GM19025 (cell line): ENCODE measurements around the gene RPL14.
"Not testable (repeated sequence)": the region's sequence is repeated elsewhere in the genome, so short reads cannot be mapped to it uniquely, and the experiment has no call there.

Experiments
- ATAC-seq: cut with Tn5 transposase; IDR thresholded peaks from one replicate; pipeline ENCODE4 v1.9.1; 2021; ENCODE audit warnings: mild to moderate bottlenecking, low read depth, moderate library complexity; ENCODE audit not compliant: unreplicated experiment

Gene RPL14

DNA sequence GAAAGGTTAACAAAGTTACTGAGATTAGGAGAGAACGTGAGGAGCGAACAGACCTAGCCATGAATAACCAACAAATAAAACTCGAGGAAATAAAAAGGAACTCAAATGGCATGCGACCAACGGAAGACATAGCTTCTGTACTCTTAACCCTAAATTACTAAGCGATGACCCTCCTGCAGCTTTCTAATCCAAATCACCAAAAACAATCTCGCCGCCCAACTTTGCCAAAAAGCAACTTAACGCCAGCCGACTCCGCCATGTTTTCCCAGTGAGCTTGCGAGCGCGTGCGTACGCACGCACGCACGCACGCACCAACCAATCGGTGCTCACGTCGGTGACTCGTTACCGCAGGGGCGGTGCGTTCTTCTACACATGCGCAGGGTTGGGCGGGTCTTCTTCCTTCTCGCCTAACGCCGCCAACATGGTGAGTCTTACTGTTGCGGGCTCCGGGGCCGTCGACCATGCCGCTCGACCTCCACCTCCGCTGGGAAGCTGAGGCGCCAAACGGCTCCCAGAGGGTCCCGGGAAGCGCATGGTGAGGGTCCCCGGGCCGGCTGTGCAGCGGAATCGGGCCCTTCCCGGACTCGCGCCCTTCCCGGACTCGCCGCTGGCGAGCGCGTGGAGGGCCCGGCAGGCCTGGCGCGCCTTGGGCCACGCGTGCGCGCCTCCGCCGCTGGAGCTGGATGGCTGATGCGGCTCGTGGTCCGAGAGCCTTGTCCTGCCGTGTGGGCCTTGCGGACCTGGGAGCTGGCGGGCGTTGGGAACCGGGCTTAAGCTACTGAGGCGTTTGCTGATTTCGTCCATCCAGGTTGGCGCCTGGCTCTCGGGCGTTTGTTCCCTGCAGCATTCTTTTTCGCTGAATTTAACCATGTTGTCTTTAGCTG, at the start of gene RPL14:
Gene RPL14 (plus strand): TSS at position 400 of the 884 bp plus-strand sequence. CDS start 133 bp downstream, at position 533.
- peak; percentile 62 for ATAC-seq

DNA sequence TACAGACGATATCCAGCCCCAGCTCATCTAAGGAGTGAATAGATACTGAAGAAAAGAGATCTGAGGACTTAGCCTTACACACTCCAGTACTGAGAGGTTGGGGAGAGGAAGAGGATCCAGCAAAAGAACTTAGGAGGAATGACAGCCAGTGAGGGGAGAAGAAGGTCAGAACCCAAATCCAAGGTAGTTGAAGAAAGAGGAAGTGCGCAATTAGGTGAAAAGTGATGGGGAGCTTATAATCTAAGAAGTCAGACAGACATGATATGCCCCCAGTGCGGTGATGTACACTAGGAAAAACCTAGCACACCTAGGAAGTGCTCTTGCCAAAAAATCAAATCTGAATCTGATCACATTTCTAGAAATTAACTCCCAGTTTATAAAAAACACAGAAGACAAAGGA, 49.5 kb upstream of the RPL14 start:
- ATAC-seq = no peak

DNA sequence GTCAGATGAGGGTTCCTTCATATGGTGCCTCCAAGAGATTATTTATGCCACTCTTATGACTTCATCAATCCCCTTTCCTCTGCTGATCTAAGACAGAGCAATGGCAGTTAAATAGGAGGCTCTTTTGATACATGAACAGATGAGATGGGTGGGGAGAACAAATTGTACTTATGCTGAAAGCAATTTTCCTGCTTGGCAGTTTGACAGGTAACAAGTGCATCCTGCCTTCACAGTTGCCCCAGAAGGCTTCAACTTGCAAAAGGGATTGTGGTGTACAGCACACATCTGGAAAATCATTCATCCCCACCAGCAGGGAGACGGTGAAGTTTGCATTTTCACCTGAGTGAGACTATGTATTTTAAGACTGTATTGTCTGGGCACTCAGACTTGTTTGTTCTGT, 42.9 kb upstream of the RPL14 start:
- no peak for ATAC-seq

DNA sequence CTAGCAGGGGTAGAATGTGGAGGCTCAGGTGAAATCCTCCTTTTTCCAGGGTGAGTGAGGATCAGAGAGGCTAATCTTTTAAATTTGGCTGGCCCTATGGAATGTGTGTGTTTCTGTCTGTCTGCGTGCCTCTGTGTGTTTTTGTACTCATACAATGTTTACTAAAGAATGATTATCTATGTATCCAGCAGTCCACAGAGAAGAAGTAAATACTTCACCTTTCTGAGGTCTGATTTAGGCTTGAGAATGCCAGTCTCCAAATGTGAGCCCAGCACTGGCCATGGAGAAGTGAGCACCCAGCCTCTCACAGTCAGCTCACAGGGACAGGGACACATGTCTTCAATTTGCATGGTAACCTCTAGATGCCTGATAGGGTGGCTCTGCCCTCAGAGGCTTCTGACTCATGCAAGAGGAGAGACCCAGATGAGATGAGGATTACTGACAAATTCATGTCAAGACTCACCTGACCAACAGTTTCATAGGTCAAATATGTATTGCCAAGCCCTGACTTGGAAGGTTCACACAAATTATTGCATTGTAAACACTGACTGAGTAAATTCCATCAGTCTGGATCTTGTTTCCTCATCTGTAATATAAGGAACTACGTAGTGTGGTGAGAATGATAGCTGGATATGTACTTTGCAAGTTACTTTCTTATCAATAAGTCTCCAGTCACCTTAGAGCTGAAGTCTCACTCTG, 39.1 kb upstream of the RPL14 start:
- ATAC-seq = no peak

DNA sequence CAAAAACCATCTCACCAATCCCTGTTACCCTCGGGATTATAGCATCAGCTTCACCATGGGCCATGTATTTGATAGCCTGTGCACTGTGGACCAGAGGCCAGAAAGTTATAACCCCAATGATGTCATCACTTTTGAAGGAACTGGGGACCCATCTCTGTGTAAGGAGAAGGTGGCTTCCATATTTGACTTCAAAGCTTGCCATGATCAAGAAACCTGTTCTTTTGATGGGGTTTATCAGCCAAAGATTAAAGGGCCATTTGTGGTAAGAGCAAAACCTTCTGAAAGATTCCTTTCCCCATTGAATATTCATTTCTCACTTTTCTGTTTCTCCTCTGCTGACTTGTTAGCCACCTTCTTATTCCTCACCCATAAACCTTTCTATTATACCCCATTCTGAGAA, 34.3 kb upstream of the RPL14 start:
- ATAC-seq = no peak

DNA sequence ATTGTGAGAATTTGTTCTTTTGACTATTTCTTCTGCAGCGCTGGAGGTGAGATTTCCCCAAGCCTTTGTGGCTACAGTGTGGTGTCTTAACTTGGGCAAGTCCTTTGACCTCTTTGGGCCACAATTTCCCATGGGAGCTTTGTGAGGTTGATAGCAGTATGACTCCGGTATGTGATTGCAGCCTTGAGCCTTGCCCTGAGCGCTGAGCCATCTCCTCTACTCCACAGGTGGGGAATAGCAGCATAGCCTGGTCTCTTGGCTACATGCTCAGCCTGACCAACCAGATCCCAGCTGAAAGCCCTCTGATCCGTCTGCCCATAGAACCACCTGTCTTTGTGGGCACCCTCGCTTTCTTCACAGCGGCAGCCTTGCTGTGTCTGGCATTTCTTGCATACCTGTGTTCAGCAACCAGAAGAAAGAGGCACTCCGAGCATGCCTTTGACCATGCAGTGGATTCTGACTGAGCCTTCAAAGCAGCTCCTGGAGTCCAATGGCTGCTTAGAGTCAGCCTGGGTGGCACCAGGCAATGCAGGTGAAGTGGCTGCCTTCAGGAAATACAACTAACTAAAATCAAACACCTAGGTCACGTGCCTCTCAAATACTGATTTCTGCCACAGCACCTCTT, 30.0 kb upstream of the RPL14 start:
- no peak for ATAC-seq

DNA sequence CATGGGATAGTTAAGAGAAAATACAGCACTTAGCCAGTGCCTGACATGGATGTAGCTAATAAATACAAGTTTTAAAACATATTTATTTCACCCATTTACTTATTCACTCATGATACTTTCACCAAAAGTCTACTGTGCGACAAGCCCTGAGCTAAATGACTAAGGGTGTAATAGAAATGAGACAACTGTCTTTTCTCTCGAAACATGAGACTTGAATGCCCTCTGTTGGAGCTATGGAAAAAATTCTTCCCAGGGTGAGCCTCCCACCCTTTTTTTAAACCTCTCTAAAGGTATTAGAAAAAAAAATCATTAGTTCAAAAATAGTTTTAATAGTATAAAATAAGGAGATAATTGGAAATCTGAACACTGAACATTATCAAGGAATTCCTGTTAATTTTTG, 24.3 kb upstream of the RPL14 start:
- ATAC-seq = no peak

DNA sequence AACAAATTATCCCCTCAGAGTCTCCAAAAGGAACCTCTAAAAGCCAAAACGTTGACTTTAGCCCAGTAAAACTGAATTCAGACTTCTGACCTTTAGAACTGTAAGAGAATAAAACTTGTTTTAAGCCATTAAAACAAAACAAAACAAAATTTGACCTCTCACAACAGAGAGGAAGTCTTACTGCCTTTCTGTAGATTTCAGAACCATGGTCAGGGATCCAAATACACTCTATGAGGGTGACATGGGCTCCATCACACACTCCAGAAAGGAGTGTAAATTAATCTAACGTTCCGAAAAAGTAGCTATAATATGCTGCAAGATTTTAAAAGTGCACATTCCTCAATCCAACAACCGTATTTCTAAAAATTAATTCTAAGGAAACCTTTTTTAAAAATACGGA, 19.2 kb upstream of the RPL14 start:
- no peak for ATAC-seq

DNA sequence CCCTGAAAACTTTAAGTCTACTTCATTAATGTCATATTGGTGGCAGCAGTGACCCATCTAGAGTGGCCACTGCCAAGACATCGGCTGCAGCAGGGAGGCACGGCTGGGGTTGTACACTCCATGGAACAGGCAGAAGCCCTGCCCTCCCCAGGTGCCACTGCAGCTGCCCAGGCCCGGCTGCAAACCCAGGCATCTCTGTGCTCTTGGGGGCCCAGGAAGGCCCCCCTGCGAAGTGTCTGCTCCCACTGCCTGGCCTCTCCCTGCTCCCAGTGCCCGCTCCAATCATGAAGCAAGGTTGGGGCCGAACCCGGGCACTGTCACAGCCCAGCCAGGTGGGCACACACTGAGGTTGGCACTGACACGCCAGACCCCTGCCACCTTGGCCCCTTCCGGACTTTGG, 12.1 kb upstream of the RPL14 start:
- no peak for ATAC-seq

DNA sequence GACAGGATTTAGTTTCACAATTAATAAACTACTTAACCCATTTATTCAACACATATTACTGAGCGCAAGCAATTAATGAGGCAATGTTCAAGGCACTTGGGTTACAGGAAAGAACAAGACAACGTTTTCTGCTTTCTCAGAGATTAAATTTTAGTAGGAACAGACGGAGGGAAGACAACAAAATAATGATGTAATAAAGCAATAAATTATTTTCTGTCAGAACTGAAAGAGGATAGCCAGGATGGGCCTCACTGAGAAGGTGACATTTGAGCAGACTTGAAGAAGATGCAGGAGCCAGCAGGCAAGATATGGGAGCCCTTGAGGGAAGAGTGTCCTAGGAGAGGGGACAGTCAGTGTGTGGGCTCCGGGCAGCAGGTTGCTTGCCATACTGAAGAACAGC, 11.3 kb upstream of the RPL14 start:
- ATAC-seq = no peak

DNA sequence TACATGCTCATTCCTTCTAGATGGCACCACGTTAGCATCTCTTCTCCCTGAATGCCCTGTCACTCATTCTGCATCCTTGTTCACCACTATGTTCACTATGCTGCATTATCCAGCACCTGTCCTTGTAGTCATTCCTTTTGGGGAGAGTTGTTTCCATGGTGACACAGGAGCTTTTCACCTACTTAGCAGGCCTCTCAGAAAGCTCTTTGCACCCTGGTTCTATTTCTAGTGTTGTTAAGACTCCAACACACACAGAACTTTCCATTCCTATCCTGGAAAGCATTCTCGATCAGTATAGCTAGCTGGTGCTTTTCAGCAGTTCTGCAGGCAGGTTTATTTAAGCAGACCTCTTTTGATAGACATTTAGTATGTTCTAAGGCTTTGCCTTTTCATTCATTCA, 6.7 kb upstream of the RPL14 start:
- ATAC-seq = no peak

DNA sequence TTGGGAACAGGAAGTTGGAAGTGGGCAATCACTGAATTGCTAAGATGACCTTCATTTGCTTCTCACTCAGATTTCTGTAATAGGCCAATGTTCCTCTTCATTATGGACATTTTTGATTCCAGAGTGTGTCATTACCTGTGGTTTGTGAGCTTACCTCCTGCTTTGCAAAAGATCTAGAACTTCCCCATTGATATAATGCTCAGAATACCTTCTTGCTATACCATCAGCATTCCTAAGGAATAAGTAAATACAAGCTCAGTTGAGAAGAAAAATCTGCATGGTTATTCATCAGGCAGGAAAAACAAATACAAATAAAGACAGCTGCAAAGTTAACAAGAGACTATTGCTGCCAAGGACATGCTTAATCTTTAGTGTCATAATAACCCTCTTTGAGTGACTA, 5.6 kb upstream of the RPL14 start:
- ATAC-seq = no peak

DNA sequence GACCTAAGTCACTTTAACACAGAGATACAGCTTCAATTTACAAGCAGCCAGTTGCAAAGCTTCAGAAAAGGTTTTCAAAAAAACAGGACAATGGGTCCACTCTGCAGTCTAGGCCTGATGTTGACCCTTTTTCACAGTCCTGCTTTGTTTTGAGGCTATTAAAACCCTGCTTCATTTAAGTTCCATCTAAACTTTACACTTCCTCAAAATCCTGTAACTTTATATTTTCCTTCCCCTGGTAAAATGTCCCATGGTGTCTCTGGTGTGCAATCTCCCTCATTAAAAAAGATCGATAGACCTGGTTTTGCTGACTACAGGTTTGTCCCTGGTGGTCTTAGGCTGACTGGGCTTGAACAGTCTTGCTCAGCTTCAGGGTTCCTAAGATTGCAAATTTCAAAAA, 5.1 kb upstream of the RPL14 start:
- no peak for ATAC-seq

DNA sequence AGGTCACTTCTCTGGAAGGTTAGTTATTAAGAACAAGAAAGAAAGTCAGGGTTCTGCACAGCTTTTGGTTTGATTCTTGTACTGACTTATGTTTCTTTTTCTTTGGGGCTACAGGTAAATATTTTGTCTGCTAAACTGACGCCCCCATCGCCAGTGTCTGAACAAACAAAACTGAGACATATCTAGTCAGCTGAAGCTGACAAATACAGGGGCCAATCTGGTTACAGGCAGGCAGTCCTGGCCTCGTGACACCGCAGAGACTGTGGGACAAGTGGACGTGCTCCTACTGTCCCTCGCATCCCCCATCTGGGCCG, 4.6 kb upstream of the RPL14 start:
- no peak for ATAC-seq

DNA sequence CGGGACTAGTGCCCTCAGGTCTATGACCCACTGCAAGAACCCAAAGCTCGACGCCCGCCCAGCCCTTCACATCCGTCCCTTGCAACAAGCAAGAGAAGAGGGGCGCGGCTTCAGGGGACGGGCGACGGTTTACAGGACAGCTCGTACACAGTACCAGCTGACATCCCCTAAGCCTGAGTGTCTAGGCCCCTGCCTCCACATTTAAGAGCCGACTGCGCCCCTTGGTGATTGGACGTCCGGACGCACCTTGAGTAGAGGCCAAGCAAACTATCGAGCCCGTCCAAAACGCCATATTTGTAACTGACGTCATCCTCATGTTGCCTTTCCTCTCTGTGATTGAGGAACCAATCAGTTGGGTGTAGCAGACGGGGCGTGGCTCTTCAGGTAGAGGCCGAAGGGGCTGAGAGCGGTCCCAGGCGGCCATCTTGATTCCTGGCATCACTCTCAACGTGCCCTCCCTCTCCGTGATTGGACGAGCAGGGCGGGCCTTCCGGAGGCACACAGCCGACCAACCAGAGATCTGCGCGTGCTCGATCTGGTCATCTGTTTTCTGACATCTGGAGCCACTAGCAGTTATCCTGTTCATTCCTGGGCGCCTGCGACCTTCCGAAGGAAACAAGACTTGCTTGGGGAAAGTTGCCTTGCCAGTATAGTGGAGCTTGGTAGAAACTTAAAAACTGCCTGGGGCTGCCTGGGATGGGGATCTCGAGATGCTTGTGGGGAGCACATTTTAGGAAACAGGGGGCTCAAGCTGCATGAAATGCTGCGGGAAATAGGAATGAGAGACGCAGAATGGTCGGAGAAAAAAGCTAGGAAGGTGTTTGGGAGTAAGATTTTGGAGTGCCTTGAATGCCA, 4.0 kb upstream of the RPL14 start:
- peak; percentile 91 for ATAC-seq

DNA sequence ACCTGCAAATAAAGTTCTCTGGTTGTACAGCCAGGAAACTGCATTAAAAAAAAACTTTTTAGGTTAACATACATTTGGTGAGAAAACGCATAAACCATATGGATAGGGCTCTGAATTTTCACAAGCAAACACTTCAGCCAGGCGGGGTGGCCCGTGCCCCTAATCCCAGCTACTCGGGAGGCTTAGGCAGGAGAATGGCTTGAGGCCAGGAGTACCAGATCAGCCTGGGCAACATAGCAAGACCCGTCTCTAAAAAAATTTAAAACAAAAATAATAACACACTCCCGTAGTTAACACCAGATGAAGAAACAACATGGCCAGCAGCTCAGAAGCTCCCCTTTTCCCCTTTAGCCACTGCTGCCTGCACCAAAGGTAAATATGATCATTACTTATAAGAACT, 3.2 kb upstream of the RPL14 start:
- no peak for ATAC-seq

DNA sequence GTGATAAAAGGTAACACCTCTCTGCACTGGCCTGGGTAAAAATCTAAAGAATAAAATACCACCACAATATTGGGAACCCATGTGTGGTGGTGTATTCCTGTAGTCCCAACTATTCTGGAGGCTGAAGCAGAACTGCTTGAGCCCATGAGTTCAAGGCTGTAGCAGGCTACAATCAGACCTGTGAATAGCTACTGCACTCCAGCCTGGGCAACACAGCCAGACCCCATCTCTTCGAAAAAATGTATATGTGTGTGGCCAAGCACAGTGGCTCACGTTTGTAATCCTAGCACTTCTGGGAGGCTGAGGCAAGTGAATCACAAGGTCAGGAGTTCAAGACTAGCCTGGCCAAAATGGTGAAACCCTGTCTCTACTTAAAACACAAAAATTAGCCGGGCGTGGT, 1.8 kb upstream of the RPL14 start:
- no peak for ATAC-seq

DNA sequence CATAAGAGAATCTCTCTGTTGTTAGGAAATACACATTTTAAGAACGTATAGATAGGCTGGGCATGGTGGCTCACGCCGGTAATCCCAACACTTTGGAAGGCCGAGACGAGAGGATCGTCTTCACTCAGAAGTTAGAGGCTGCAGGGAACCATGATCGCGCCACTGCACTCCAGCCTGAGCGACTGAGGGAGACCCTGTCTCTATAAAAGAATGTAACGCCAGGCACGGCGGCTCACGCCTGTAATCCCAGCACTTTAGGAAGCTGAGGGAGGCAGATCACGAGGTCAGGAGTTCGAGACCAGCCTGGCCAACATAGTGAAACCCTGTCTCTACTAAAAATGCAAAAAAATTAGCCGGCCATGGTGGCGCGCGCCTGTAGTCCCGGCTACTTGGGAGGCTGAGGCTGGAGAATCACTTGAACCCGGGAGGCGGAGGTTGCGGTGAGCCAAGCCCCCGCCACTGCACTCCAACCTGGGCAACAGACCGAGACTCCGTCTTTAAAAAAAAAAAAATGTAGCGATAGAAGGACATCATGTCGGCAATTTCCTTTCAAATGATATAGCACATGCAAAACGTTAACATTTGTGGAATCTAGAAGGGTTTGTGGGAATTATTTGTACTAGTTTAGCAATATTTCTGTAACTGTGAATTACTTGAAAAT, 730 bp upstream of the RPL14 start:
- no peak for ATAC-seq

DNA sequence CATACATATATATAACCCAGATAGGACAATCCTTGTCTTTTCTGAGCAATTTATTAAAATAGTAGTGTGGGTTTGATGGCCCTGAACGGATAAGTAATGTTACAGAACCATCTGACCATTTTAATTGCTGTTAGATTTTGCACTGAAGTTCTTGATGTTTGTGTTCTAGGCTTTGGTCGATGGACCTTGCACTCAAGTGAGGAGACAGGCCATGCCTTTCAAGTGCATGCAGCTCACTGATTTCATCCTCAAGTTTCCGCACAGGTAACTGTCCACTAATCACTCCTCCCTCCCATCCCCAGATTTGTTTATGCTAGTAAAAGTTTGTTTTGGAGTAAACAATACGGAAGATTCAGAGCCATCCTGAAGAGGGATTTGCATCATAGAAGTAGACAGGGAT, 1.3 kb downstream of the RPL14 start:
- no peak for ATAC-seq

DNA sequence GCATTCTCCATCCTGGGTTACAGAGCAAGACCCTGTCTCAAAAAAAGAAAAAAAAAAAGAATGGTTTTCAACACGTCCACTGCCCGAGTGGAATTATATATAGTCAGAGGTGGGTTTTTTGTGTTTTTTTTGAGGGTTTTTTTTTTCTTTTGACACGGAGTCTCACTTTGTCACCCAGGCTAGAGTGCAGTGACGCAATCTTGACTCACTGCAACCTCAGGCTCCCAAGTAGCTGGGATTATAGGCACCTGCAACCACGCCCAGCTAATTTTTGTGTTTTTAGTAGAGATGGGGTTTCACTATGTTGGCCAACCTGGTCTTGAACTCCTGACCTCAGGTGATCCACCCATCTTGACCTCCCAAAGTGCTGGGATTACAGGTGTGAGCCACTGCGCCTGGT, 3.3 kb downstream of the RPL14 start:
- not testable (repeated sequence) for ATAC-seq
